ENCODE results near the gene ZNF12.

DNA sequence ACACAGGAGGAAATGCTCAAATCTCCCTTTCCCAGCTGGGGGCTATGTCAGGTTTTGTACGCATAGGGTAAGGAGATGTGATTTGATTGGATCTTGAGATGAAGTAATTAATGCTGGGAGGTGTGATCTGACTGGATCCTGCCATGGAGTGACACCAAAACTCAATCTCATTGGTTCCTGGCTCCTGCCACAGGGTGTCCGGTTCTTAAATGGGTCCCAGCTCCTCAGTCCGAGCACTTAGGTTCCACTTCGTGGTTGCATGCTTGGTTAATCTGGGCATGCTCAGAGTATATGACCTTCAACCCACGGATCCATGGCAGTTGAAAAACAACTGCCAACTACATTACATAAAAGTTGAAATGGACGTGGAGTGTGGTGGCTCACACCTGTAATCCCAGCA is 3.1 kb upstream of the ZNF12 start:
- TF ChIP-seq, protein P1, sequence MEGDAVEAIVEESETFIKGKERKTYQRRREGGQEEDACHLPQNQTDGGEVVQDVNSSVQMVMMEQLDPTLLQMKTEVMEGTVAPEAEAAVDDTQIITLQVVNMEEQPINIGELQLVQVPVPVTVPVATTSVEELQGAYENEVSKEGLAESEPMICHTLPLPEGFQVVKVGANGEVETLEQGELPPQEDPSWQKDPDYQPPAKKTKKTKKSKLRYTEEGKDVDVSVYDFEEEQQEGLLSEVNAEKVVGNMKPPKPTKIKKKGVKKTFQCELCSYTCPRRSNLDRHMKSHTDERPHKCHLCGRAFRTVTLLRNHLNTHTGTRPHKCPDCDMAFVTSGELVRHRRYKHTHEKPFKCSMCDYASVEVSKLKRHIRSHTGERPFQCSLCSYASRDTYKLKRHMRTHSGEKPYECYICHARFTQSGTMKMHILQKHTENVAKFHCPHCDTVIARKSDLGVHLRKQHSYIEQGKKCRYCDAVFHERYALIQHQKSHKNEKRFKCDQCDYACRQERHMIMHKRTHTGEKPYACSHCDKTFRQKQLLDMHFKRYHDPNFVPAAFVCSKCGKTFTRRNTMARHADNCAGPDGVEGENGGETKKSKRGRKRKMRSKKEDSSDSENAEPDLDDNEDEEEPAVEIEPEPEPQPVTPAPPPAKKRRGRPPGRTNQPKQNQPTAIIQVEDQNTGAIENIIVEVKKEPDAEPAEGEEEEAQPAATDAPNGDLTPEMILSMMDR (conservative IDR thresholded peaks at IDR 0.05 in 1 of 2, IDR thresholded peaks at IDR 0.05 in 1 of 2; ENCODE audit: extremely low read depth in 1 of 2, insufficient read depth in 1 of 2, low read depth in 1 of 2, low read length in 2 of 2) = no peak
- no peak for TF ChIP-seq EZH2 (IDR thresholded peaks at IDR 0.05; ENCODE audit: borderline replicate concordance, low read length)

All from mammary epithelial cell (primary cell).